Right lobe of liver (tissue), 6 donors: ENCODE measurements around the gene TMEM52. TPM values are rescaled to one million over a fixed set of nuclear protein-coding genes. Genes with fewer than 3 reads are reported as not detected.
A peak's percentile ranks its signal among the peaks of the same experiment; 100 is the strongest.

Source experiments
- ATAC-seq, 4 donors: fragments of 200-7000 bp; cut with Tn5 transposase; one replicate each; pipeline ENCODE4 v1.9.1; 2020; ENCODE audit warnings: mild to moderate bottlenecking in 4 of 4, moderate library complexity in 4 of 4
- DNase-seq, 3 donors: peaks; one replicate each; pipeline ENCODE4 v3.0.0-alpha.2; 2020
- H3K27ac ChIP-seq, 3 donors: fragments of 200-600 bp; one replicate each; pipeline ENCODE4 v1.8.0; 2022
- H3K27me3 ChIP-seq, 2 donors: fragments of 200-600 bp; one replicate each; pipeline ENCODE4 v1.8.0; 2022
- H3K36me3 ChIP-seq, 4 donors: fragments of 200-600 bp; sonication (generic) in 1 of 4; one replicate each; pipeline versions ENCODE4 v1.5.1 to v1.8.0; 2017 to 2022; ENCODE audit warnings: control low read depth in 1 of 4
- H3K4me1 ChIP-seq, 4 donors: fragments of 200-600 bp; sonication (generic) in 1 of 4; one replicate each; pipeline versions ENCODE4 v1.5.1 to v1.8.0; 2017 to 2022; ENCODE audit warnings: control low read depth in 1 of 4
- H3K4me3 ChIP-seq, 3 donors: fragments of 200-600 bp; one replicate each; pipeline ENCODE4 v1.8.0; 2022
- H3K9me3 ChIP-seq, 4 donors: fragments of 200-600 bp; sonication (generic) in 1 of 4; one replicate each; pipeline versions ENCODE4 v1.5.1 to v1.8.0; 2017 to 2022; ENCODE audit warnings: control low read depth in 1 of 4
- CTCF ChIP-seq, 4 donors: fragments of 200-600 bp in 3 of 4; fragments of 450-650 bp in 1 of 4; IDR thresholded peaks; one replicate each; pipeline versions ENCODE4 v1.5.1 to v1.8.0; 2016 to 2022; ENCODE audit warnings: antibody characterized with exemption in 4 of 4, mild to moderate bottlenecking in 2 of 4
- POLR2A ChIP-seq: fragments of 450-650 bp; IDR thresholded peaks from one replicate; pipeline ENCODE4 v1.6.1; 2017; ENCODE audit warnings: antibody characterized with exemption, mild to moderate bottlenecking
- WGBS: methylation state at CpG from one replicate; pipeline ENCODE4 v1.1.6; 2018; ENCODE audit warnings: low coverage, low lambda C conversion rate; ENCODE audit not compliant: insufficient coverage; ENCODE audit errors: missing lambda C conversion rate; 5-methylcytosine and 5-hydroxymethylcytosine counted together
- intact Hi-C, 2 donors: fragments of 100-400 bp; cut with DNase I; formaldehyde crosslinking; loops; one replicate each; pipeline versions ENCODE4 v1.11.2 to v1.14.1; 2022
- total RNA-seq, 6 experiments: library from RNA; depleted of rRNA in 2 of 6; stranded (reverse); fragments of >200 nt in 2 of 6; fragmentation: NEBNext Ultra II Directional in 3 of 6; extraction: Animal tissue kit (Norgen Biotek cat#: 25700) in 3 of 6; gene quantifications; one replicate each; pipeline versions ENCODE4 v1.1.0 to v1.2.4, GENCODE V29; 2016 to 2023
- donor health status: DM: no; HTN: yes; CAD: no.
- donor health status: DM: no; HTN: no; CAD: no.
- donor health status: DM: no; HTN: no; CAD: no.
- donor health status: DM: no; HTN: yes; CAD: no.
- donor health status: DM: no; HTN: yes; CAD: no.

The TMEM52 gene
- total RNA-seq, 6 experiments from 2014 or later: 2.3 to 13.2 (median 6.0) TPM

GRCh38 chr1:1877865-1878436 lies 41.1 kb downstream of the TMEM52 start:
- DNase-seq: no peak
- no peak for ATAC-seq
- no peak for TF ChIP-seq POLR2A
- no peak for TF ChIP-seq CTCF (IDR thresholded peaks at IDR 0.05)
- H3K27me3 ChIP-seq: no peaks in the 10 kb centered on the region
- WGBS: 66% methylated on average over 4 of the region's 5 CpGs
- peaks cover 0 to 33% (median 11%) of the 10 kb centered on the region in 4 donors for H3K4me1 ChIP-seq
- no peak overlapping the region for H3K4me3 ChIP-seq
- H3K27ac ChIP-seq: no peak overlapping the region
- H3K36me3 ChIP-seq: peaks cover 0 to 10% (median 0%) of the 10 kb centered on the region in 4 donors
- intact Hi-C loops: no loop called here
- no peaks in the 10 kb centered on the region for H3K9me3 ChIP-seq

DNA sequence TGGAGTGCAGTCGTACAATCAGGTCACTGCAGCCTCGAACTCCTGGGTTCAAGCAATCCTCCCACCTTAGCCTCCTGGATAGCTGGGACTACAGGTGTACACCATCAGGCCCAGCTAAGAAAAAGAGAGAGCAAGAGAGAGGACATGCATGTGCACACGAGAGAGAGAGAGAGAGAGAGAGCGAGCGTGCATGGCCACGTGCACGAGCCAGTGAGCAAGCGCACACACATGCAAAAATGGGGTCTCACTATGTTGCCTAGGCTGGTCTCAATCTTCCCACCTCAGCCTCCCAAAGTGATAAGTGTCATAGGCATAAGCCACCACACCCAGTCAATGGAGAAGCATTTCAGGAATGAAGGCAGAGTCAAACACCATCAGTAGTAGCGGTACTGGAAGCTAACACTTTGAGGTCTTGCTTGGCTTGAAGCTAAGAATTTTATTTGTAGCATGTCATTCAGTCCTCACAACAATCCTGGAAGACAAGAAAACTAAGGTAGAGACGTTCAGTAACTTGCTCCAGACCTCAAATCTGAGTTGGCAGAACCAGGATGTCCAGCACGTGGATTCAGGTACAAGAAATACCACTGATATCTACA lies 42.6 kb downstream of the TMEM52 start:
- intact Hi-C loops: no loop called here
- TF ChIP-seq CTCF (IDR thresholded peaks at IDR 0.05) (no peak), POLR2A (no peak)
- DNase-seq (peak in 1 of 3 donors; percentile 5), ATAC-seq (no peak)
- 80% methylated on average over 8 of the region's 11 CpGs for WGBS
- Histone ChIP-seq H3K9me3 (no peaks in the 10 kb centered on the region), H3K27ac (no peak overlapping the region), H3K4me1 (peaks cover 0 to 28% (median 12%) of the 10 kb centered on the region in 4 donors), H3K4me3 (no peak overlapping the region), H3K27me3 (no peaks in the 10 kb centered on the region), H3K36me3 (peaks cover 0 to 10% (median 0%) of the 10 kb centered on the region in 4 donors)

- no peak overlapping the region for H3K4me3 ChIP-seq
- H3K36me3 ChIP-seq: peaks cover 0 to 10% (median 0%) of the 10 kb centered on the region in 4 donors
- H3K27ac ChIP-seq: no peak overlapping the region
- no peaks in the 10 kb centered on the region for H3K9me3 ChIP-seq
- TF ChIP-seq POLR2A (no peak), CTCF (IDR thresholded peaks at IDR 0.05) (no peak)
- 89% methylated on average over 1 of the region's 1 CpG for WGBS
- DNase-seq (peak in 1 of 3 donors; percentile 6), ATAC-seq (no peak)
- intact Hi-C loops: no loop called here
- H3K4me1 ChIP-seq: peaks cover 0 to 23% (median 9%) of the 10 kb centered on the region in 4 donors
- no peaks in the 10 kb centered on the region for H3K27me3 ChIP-seq
Measured at GRCh38 chr1:1875932-1876331, 43.1 kb downstream of the TMEM52 start.

GRCh38 chr1:1874901-1875300 lies 44.2 kb downstream of the TMEM52 start:
- H3K4me1 ChIP-seq: peaks cover 0 to 22% (median 7%) of the 10 kb centered on the region in 4 donors
- peaks cover 0 to 10% (median 0%) of the 10 kb centered on the region in 4 donors for H3K36me3 ChIP-seq
- ATAC-seq (no peak), DNase-seq (no peak)
- TF ChIP-seq CTCF (IDR thresholded peaks at IDR 0.05) (no peak), POLR2A (no peak)
- no peaks in the 10 kb centered on the region for H3K9me3 ChIP-seq
- intact Hi-C loops: no loop called here
- H3K4me3 ChIP-seq: no peak overlapping the region
- WGBS: 85% methylated on average over 4 of the region's 7 CpGs
- H3K27ac ChIP-seq: no peak overlapping the region
- H3K27me3 ChIP-seq: no peaks in the 10 kb centered on the region
